ENCODE results near the gene METTL26.

METTL26 gene

DNA sequence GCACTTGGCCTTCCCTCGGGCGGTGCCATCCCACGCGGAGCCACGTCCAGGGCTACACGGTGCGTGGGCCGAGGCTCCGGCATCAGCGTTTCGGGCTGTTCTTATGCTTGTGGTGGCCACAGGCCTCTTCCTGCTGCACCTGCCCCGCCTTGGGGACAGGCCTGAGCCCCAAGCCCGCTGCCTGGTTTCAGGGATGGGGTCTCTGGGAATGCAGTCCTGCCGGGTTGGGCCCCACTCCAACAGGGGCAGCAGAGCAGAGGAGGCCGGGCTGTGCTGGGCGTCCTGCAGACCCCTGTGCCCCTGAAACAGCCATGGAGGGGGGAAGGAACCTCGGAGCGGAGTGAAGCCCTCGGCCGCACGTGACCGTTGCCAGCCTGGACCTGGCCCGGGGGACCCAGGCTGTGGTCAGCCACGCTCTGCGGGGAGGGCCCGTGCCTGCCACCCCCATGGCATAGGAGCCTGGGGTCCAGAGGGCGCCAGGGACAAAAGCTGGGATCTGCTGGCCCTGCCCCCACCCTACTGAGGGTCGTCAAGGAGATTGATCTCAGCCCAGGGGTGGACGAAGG lies 5.8 kb downstream of the METTL26 start:
- TF ChIP-seq CTCF (IDR thresholded peaks at IDR 0.05; ENCODE audit: insufficient read depth, low read length, poor library complexity, severe bottlenecking): no peak
- Histone ChIP-seq H3K36me3 (ENCODE audit: control insufficient read depth, insufficient read depth, low read length) (peaks cover 4% of the 10 kb centered on the region; the same call in 1 of the 2 replicates), H3K27me3 (replicated peaks; ENCODE audit: control insufficient read depth, insufficient read depth, low read length) (no peaks in the 10 kb centered on the region), H3K4me3 (replicated peaks; ENCODE audit: low read depth, low read length) (no peak overlapping the region)
- no peak for DNase-seq (ENCODE audit: extremely low read depth, insufficient read length)

GRCh38 chr16:629833-630248 lies 6.3 kb downstream of the METTL26 start:
- H3K27me3 ChIP-seq (replicated peaks; ENCODE audit: control insufficient read depth, insufficient read depth, low read length): no peaks in the 10 kb centered on the region
- no peak overlapping the region for H3K4me3 ChIP-seq (replicated peaks; ENCODE audit: low read depth, low read length)
- peaks cover 4% of the 10 kb centered on the region; the same call in 1 of the 2 replicates for H3K36me3 ChIP-seq (ENCODE audit: control insufficient read depth, insufficient read depth, low read length)
- no peak for DNase-seq (ENCODE audit: extremely low read depth, insufficient read length)
- TF ChIP-seq CTCF (IDR thresholded peaks at IDR 0.05; ENCODE audit: insufficient read depth, low read length, poor library complexity, severe bottlenecking): no peak

- H3K4me3 ChIP-seq (replicated peaks; ENCODE audit: low read depth, low read length): no peak overlapping the region
- no peaks in the 10 kb centered on the region for H3K27me3 ChIP-seq (replicated peaks; ENCODE audit: control insufficient read depth, insufficient read depth, low read length)
- TF ChIP-seq CTCF (IDR thresholded peaks at IDR 0.05; ENCODE audit: insufficient read depth, low read length, poor library complexity, severe bottlenecking): no peak
- DNase-seq (ENCODE audit: extremely low read depth, insufficient read length): no peak
- H3K36me3 ChIP-seq (ENCODE audit: control insufficient read depth, insufficient read depth, low read length): peaks cover 2% of the 10 kb centered on the region; the same call in 1 of the 2 replicates
Observed at GRCh38 chr16:629185-629832, 6.8 kb downstream of the METTL26 start.

DNA sequence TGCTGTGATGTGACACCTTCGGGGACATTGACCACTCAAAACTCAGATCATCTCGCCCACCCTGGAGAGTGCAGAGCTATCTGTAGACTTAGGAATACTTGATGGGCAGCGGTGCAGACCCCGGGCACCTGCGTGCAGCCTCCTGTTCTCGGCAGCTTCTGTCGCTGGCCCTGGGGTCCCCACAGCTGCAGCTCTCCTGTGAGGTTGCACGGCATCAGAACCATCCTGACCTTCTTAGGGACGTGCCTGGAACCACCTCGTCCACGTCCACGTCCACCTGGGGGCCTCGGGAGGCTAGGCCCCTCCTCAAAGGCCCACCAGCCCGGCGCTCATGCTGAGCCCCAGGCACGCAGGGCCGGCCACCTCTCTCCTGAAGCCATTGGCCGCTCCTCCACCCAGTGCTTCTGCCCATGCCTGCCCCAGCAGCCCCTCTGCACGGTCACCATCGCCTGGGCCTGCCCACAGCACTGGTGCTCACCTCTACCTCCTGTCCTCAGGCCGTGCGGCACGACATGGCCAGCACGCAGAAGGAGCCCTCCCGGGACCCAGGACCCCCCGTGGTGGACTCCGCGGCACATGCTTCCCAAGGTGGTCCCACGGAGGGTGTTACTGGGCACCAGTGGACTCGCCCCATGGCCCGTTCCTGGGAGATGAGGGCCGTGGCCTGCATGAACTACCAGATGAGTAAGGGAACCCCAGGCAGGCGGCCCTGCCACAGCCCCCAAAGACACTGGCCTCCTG lies 7.6 kb downstream of the METTL26 start:
- TF ChIP-seq CTCF (IDR thresholded peaks at IDR 0.05; ENCODE audit: insufficient read depth, low read length, poor library complexity, severe bottlenecking): no peak
- no peaks in the 10 kb centered on the region; the same call in 1 of the 2 replicates for H3K36me3 ChIP-seq (ENCODE audit: control insufficient read depth, insufficient read depth, low read length)
- H3K27me3 ChIP-seq (replicated peaks; ENCODE audit: control insufficient read depth, insufficient read depth, low read length): no peaks in the 10 kb centered on the region
- H3K4me3 ChIP-seq (replicated peaks; ENCODE audit: low read depth, low read length): no peak overlapping the region
- DNase-seq (ENCODE audit: extremely low read depth, insufficient read length): no peak

DNA sequence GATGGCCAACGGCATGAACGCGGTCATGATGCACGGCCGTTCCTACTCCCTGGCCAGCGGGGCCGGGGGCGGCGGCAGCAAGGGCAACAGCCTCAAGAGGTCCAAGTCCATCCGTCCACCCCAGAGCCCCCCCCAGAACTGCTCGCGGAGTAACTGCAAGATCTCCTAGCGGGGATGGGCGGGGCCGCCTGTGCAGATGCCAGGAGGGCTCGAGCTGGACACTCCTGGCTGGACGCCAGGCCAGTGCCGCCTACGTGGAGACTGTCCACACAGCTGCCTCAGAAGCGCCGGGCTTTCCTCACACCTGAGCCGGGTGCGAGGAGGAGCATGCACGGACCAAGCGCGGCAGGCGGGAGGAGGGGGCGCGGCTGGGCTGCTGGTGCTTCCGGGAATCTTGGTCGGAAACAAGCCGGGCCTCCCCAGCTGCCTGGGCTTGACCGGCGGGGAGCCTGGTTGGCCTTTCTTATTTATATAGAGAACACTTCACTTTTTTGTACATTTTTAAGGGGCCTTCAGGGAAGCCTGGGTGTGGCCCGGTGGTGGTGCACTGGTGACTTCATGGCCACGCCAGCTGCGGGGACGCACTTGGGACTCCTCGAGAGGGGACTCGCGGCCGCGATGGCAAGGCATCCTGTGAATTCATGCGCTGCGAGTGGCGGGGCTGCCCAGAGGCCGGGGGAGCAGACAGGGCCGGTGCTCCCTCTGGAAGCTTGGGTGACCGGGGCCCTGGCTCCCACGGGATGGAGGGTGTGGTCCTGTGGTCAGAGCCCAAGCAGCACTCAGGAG lies 8.5 kb downstream of the METTL26 start:
- H3K27me3 ChIP-seq (replicated peaks; ENCODE audit: control insufficient read depth, insufficient read depth, low read length): no peaks in the 10 kb centered on the region
- no peaks in the 10 kb centered on the region; the same call in 1 of the 2 replicates for H3K36me3 ChIP-seq (ENCODE audit: control insufficient read depth, insufficient read depth, low read length)
- no peak overlapping the region for H3K4me3 ChIP-seq (replicated peaks; ENCODE audit: low read depth, low read length)
- no peak for DNase-seq (ENCODE audit: extremely low read depth, insufficient read length)
- TF ChIP-seq CTCF (IDR thresholded peaks at IDR 0.05; ENCODE audit: insufficient read depth, low read length, poor library complexity, severe bottlenecking): no peak

Data from GM06990 (cell line).